Stimulated activated CD4-positive, alpha-beta T cell treated with anti-CD3 and anti-CD28 coated beads, TNF-alpha, amount 100 ng/mL, for 1 hour (primary cell): ENCODE data around the gene SND1.
"Not testable (repeated sequence)": the region's sequence is repeated elsewhere in the genome, so short reads cannot be mapped to it uniquely, and the experiment has no call there.

Experiments
- DNase-seq, 3 donors: peaks; one replicate each; pipeline ENCODE4 v3.0.0-alpha.2; 2020; ENCODE audit warnings: low read depth in 3 of 3, low spot score in 1 of 3

The SND1 gene

GRCh38 chr7:128107516-128107915 is 455.5 kb downstream of the SND1 start:
- not testable (repeated sequence) for DNase-seq

GRCh38 chr7:128108129-128108528 is 456.1 kb downstream of the SND1 start:
- no peak for DNase-seq

GRCh38 chr7:128108641-128109423 is 456.8 kb downstream of the SND1 start:
- no peak for DNase-seq

GRCh38 chr7:128109424-128109969 is 457.5 kb downstream of the SND1 start:
- not testable (repeated sequence) for DNase-seq

- no peak for DNase-seq
Observed at GRCh38 chr7:128110641-128111364, 458.8 kb downstream of the SND1 start.

GRCh38 chr7:128112018-128112780 is 460.2 kb downstream of the SND1 start:
- DNase-seq = no peak

GRCh38 chr7:128112781-128113221 is 460.8 kb downstream of the SND1 start:
- no peak for DNase-seq

- no peak for DNase-seq
Observed at GRCh38 chr7:128113839-128114238, 461.8 kb downstream of the SND1 start.

GRCh38 chr7:128114806-128115205 is 462.8 kb downstream of the SND1 start:
- DNase-seq = no peak

- DNase-seq = no peak
Observed at GRCh38 chr7:128115336-128115820, 463.4 kb downstream of the SND1 start.

- no peak for DNase-seq
Observed at GRCh38 chr7:128115821-128116723, 464.1 kb downstream of the SND1 start.

GRCh38 chr7:128116740-128117139 is 464.7 kb downstream of the SND1 start:
- no peak for DNase-seq

- no peak for DNase-seq
Observed at GRCh38 chr7:128117691-128118090, 465.7 kb downstream of the SND1 start.

- no peak for DNase-seq
Observed at GRCh38 chr7:128119036-128119435, 467.0 kb downstream of the SND1 start.

- no peak for DNase-seq
Observed at GRCh38 chr7:128120116-128120515, 468.1 kb downstream of the SND1 start.

GRCh38 chr7:128120976-128121490 is 469.0 kb downstream of the SND1 start:
- no peak for DNase-seq

GRCh38 chr7:128121711-128122530 is 469.9 kb downstream of the SND1 start:
- DNase-seq = no peak

GRCh38 chr7:128122576-128123290 is 470.7 kb downstream of the SND1 start:
- DNase-seq = no peak
